GM12865 (cell line): ENCODE data around the gene SPINT1.

Experiments
- DNase-seq: peaks from one replicate; pipeline ENCODE4 v3.0.0; 2010; ENCODE audit warnings: low read depth
- H3K4me3 ChIP-seq: 2 replicates; pipeline ENCODE4 v1.5.1; 2011; ENCODE audit warnings: mild to moderate bottlenecking, low read depth, low read length, control low read depth
- CTCF ChIP-seq: IDR thresholded peaks from 2 replicates; pipeline ENCODE4 v1.5.1; 2011; ENCODE audit warnings: low read length, control low read depth, low read depth, inconsistent platforms; ENCODE audit not compliant: insufficient read depth; ENCODE audit errors: missing control alignments

Gene SPINT1

GRCh38 chr15:40877694-40878093 is 33.8 kb downstream of the SPINT1 start:
- DNase-seq, result no peak
- TF ChIP-seq CTCF, result no peak
- no peak overlapping the region for H3K4me3 ChIP-seq

GRCh38 chr15:40878785-40879184 is 34.9 kb downstream of the SPINT1 start:
- peak; percentile 80 for DNase-seq
- H3K4me3 ChIP-seq, result no peak overlapping the region
- no peak for TF ChIP-seq CTCF

DNA sequence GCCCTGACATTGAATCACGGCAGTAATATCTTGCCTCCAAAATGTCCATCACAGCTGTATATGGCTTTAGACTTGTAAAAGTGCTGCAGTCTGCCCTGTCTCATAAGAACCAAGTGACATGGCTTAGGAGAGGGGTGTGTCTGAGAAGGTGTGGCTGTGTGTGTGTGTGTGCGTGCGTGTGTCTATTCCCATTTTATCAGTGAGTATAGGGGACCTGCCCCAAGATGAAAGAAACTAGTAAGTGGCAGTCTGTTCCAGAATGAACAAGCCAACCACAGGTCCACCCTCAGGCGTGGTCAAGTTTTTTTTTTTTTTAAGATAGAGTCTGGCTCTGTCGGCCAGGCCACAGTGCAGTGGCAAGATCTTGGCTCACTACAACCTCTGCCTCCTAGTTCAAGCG is 35.8 kb downstream of the SPINT1 start:
- peak; percentile 68 for DNase-seq
- no peak for TF ChIP-seq CTCF

DNA sequence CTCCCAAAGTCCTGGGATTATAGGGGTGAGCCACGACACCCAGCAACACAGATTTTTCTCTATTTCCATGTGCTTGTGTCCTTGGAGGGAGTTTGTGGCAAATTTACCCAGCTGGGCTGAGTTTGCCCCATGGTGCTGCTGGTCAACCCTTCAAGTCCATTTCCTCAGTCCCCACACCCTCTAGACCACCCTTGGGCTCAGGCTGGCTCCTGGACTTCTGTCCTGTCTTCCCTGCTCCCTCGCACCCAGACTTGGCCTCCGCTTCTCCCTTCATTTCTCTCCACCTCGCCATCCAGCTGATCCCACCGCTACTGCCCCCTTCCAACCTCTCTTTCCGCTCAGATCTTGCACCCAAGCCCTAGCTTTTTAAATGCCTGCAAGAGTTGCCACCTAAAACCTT is 37.5 kb downstream of the SPINT1 start:
- TF ChIP-seq CTCF, result no peak
- H3K4me3 ChIP-seq, result no peak overlapping the region
- no peak for DNase-seq

More for the DNA sequence above, 35.8 kb downstream of the SPINT1 start:
- H3K4me3 ChIP-seq, result no peak overlapping the region

- no peak for TF ChIP-seq CTCF
- no peak for DNase-seq
- no peak overlapping the region for H3K4me3 ChIP-seq
Observed at GRCh38 chr15:40886586-40886985, 42.7 kb downstream of the SPINT1 start.

GRCh38 chr15:40889112-40889511 is 45.3 kb downstream of the SPINT1 start:
- DNase-seq, result no peak
- no peak overlapping the region for H3K4me3 ChIP-seq
- TF ChIP-seq CTCF, result no peak

GRCh38 chr15:40891138-40891537 is 47.3 kb downstream of the SPINT1 start:
- no peak for TF ChIP-seq CTCF
- DNase-seq, result no peak
- no peak overlapping the region for H3K4me3 ChIP-seq
